ENCODE results near the gene KEL. TPM values are rescaled to one million over a fixed set of nuclear protein-coding genes. Genes with fewer than 3 reads are reported as not detected.

The KEL gene
- total RNA-seq, 4 donors from 2014 or later = 0.51 to 0.88 TPM; not detected in 2

- no peak for TF ChIP-seq CTCF (IDR thresholded peaks at IDR 0.05; ENCODE audit: low read depth)
These were observed 46.8 kb downstream of the KEL start for GRCh38 chr7:142915315-142915714.

GRCh38 chr7:142914121-142914520, 48.0 kb downstream of the KEL start:
- no peak for TF ChIP-seq CTCF (IDR thresholded peaks at IDR 0.05; ENCODE audit: low read depth)

GRCh38 chr7:142913566-142913965, 48.6 kb downstream of the KEL start:
- TF ChIP-seq CTCF (IDR thresholded peaks at IDR 0.05; ENCODE audit: low read depth) = no peak

GRCh38 chr7:142913051-142913450, 49.1 kb downstream of the KEL start:
- TF ChIP-seq CTCF (IDR thresholded peaks at IDR 0.05; ENCODE audit: low read depth) = no peak

GRCh38 chr7:142910481-142910880, 51.7 kb downstream of the KEL start:
- no peak for TF ChIP-seq CTCF (IDR thresholded peaks at IDR 0.05; ENCODE audit: low read depth)

GRCh38 chr7:142910031-142910433, 52.1 kb downstream of the KEL start:
- TF ChIP-seq CTCF (IDR thresholded peaks at IDR 0.05; ENCODE audit: low read depth) = no peak

GRCh38 chr7:142908921-142909890, 53.0 kb downstream of the KEL start:
- TF ChIP-seq CTCF (IDR thresholded peaks at IDR 0.05; ENCODE audit: low read depth) = no peak

Measured in subcutaneous adipose tissue (tissue), 4 donors.